Ishikawa (cell line): ENCODE measurements around the gene MLLT6.

Experiments used
- CEBPB ChIP-seq: IDR thresholded peaks from 2 replicates; pipeline ENCODE4 v1.6.1; 2012
- CREB1 ChIP-seq: IDR thresholded peaks from 2 replicates; pipeline ENCODE4 v1.6.1; 2012; ENCODE audit warnings: low read depth
- EGR1 ChIP-seq: IDR thresholded peaks from 2 replicates; pipeline ENCODE4 v1.6.1; 2012
- EP300 ChIP-seq: IDR thresholded peaks from 2 replicates; pipeline ENCODE4 v1.6.1; 2012; ENCODE audit warnings: borderline replicate concordance
- FOXM1 ChIP-seq: IDR thresholded peaks from 2 replicates; pipeline ENCODE4 v1.6.1; 2012; ENCODE audit warnings: low read depth, borderline replicate concordance
- NFIC ChIP-seq: IDR thresholded peaks from 2 replicates; pipeline ENCODE4 v1.6.1; 2012
- RAD21 ChIP-seq: IDR thresholded peaks from 2 replicates; pipeline ENCODE4 v1.6.1; 2012; ENCODE audit warnings: low read depth
- TAF1 ChIP-seq: IDR thresholded peaks from 2 replicates; pipeline ENCODE4 v1.6.1; 2012; ENCODE audit warnings: low read depth, mild to moderate bottlenecking
- TCF12 ChIP-seq: IDR thresholded peaks from 2 replicates; pipeline ENCODE4 v1.6.1; 2012; ENCODE audit warnings: low read depth
- TEAD4 ChIP-seq: IDR thresholded peaks from 2 replicates; pipeline ENCODE4 v1.6.1; 2012
- ZBTB7A ChIP-seq: IDR thresholded peaks from 2 replicates; pipeline ENCODE4 v1.6.1; 2012; ENCODE audit warnings: low read depth
- TF ChIP-seq, protein P1 (sequence below): IDR thresholded peaks from 2 replicates; pipeline ENCODE4 v1.6.1; 2012; ENCODE audit warnings: low read depth, mild to moderate bottlenecking
- TF ChIP-seq, protein P2 (sequence below): IDR thresholded peaks from 2 replicates; pipeline ENCODE4 v1.6.1; 2012
- TF ChIP-seq, protein P3 (sequence below): IDR thresholded peaks from 2 replicates; pipeline ENCODE4 v1.6.1; 2012

Gene MLLT6

DNA sequence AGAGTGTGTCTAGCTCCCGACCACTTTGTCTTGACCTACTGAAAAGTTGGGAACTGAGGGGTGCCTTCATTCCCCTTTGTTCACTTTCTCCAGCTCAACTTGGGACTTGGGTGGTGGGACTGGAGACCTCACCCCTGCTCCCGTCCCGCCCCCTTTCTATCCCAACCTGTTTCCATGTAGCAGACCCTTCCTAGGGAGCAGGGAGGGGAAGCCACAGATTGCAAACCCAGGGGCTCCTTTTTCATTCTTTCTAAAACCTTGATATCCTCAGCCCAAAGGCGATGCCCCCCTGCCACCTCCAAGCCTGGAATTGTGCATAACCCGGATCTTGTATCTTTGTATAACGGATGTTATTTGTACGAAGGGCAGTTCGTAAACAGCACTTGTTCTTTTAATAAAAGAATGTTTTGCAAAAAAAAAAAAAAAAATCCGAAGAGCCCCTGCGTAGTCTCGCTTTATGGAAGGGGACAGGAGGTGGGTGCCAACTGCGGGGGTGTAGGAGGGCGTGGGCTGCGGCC lies 24.4 kb downstream of the MLLT6 start:
- no peak for TF ChIP-seq EP300
- peak; percentile 66 for TF ChIP-seq EGR1

DNA sequence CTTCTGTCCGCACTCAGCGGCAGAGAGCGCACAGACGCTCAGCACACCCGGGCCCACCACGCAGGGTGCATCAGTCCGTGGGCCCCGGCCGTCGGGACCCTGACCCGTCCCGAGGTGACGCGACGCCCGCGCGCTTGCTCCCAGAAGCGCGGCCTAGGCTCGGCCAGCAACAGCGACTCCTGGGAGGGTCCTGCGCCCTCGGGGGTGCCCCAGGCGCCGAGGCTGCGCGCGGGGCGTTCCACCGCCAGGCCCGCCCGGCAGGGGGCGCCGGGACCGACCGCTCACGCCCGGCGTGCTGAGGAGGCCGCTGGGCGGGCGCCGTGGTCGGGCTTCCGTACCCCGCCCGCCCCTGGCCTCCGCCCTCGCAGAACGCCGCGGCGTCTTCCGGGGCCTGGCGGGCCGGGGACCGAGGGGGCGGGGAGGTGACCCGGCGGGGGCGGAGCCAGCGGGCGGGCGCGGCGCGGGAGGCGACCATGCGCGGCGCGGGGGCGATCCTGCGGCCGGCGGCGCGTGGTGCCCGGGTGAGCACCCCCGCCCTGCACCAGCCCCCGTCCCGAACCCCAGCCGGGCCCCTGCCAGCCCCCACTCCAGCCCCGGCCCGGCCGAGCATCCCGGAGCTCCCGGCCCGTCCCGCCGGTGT lies 24.9 kb downstream of the MLLT6 start, which contains the start of gene CISD3:
Gene CISD3, plus strand, starts transcription at position 456 of the 640 bp plus-strand sequence. Its CDS starts 18 bp downstream, at position 474.
- TF ChIP-seq, protein P1, sequence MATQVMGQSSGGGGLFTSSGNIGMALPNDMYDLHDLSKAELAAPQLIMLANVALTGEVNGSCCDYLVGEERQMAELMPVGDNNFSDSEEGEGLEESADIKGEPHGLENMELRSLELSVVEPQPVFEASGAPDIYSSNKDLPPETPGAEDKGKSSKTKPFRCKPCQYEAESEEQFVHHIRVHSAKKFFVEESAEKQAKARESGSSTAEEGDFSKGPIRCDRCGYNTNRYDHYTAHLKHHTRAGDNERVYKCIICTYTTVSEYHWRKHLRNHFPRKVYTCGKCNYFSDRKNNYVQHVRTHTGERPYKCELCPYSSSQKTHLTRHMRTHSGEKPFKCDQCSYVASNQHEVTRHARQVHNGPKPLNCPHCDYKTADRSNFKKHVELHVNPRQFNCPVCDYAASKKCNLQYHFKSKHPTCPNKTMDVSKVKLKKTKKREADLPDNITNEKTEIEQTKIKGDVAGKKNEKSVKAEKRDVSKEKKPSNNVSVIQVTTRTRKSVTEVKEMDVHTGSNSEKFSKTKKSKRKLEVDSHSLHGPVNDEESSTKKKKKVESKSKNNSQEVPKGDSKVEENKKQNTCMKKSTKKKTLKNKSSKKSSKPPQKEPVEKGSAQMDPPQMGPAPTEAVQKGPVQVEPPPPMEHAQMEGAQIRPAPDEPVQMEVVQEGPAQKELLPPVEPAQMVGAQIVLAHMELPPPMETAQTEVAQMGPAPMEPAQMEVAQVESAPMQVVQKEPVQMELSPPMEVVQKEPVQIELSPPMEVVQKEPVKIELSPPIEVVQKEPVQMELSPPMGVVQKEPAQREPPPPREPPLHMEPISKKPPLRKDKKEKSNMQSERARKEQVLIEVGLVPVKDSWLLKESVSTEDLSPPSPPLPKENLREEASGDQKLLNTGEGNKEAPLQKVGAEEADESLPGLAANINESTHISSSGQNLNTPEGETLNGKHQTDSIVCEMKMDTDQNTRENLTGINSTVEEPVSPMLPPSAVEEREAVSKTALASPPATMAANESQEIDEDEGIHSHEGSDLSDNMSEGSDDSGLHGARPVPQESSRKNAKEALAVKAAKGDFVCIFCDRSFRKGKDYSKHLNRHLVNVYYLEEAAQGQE = no peak
- TF ChIP-seq ZBTB7A (peak; percentile 60; the same call in 1 of the 2 replicates), EGR1 (peak; percentile 3), RAD21 (peak; percentile 26; the same call in 1 of the 2 replicates), TAF1 (peak; percentile 31; the same call in 1 of the 2 replicates), TEAD4 (no peak)
- TF ChIP-seq, protein P2, sequence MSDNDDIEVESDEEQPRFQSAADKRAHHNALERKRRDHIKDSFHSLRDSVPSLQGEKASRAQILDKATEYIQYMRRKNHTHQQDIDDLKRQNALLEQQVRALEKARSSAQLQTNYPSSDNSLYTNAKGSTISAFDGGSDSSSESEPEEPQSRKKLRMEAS = no peak

DNA sequence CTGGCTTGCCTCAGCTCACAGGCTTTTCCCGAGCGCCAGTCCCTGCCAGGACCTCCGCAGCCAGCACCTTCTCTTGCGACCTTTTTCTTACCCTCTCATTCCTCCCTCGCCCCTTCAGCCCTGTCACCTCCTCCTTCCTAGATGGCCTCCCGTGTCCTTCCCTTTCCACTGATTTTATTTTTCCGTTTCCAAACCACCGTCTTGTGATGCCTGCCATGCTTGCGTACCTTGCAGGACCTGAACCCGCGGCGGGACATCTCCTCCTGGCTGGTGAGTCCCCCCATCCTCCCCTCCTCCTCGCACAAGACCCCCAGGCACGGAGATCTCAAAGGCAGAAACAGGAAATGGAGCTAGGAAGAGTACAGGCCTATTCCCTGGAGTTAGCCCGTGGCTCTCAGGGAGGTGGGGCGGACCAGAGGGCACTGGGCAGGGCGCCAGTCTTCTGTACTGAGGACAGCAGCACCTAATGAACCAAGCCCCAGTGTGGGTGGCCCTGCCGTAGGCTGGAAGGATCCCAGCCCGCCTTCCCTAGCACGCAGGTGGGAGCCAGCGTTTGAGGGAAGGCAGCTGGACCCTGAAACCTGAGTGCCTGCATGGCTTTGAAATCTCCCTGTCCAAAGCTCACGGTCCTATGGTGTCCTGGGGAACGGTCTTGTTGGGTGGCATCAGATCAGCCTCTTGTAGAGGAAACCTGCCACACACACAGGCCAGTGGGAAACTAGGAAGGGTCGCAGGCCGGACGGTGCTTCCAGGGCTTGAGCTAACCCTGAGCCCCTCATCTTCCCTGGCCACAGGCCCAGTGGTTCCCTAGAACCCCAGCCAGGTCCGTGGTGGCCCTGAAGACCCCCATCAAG lies 25.7 kb downstream of the MLLT6 start:
- TF ChIP-seq RAD21 = no peak
- TF ChIP-seq, protein P2 = 0 out of 2 replicates have a peak, but pooled peaks have one; percentile 16
- TF ChIP-seq NFIC = peak; percentile 52; the same call in 1 of the 2 replicates

DNA sequence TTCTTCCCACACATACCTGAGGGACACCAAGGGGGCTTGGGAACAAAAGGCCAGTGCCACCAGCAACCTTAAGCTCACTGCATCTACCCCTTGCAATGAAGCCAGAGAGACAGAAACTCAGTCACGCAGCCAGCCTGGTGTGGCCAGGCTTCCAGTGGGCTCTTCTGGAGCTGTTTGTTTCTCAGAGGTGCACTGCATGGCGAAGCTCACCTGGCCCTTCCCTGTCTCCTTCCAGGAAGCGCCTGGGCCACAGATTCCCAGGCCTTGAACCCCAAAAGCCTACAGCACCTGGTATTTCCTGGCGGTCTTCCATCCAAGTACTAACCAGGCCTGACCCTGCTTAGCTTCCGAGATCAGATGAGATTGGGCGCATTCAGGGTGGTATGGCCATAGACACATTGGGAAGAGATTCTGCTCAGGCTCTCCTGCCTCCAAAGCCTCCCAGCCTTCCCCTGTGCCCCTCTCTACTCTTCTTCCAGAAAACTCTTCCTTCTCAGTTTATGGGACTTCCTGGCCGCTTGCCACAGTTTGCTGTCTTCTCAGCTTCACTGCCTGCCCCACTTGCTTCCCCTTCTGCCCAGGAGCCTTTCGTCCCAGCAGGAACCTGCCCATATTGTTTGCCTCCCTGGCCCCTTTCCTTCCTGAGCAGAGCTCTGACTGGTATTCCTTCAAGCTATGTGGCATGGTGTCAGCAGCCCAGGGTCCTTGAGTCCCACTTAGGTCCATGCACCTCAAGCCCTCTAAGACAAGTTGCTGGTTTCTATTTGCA lies 26.6 kb downstream of the MLLT6 start:
- TF ChIP-seq, protein P2 = no peak
- no peak for TF ChIP-seq EGR1
- TF ChIP-seq CREB1 = no peak
- TF ChIP-seq FOXM1 = no peak
- no peak for TF ChIP-seq NFIC
- no peak for TF ChIP-seq TAF1
- TF ChIP-seq CEBPB = no peak
- TF ChIP-seq, protein P3, sequence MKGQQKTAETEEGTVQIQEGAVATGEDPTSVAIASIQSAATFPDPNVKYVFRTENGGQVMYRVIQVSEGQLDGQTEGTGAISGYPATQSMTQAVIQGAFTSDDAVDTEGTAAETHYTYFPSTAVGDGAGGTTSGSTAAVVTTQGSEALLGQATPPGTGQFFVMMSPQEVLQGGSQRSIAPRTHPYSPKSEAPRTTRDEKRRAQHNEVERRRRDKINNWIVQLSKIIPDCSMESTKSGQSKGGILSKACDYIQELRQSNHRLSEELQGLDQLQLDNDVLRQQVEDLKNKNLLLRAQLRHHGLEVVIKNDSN = no peak
- TF ChIP-seq TCF12 = no peak
- TF ChIP-seq, protein P1 = no peak

DNA sequence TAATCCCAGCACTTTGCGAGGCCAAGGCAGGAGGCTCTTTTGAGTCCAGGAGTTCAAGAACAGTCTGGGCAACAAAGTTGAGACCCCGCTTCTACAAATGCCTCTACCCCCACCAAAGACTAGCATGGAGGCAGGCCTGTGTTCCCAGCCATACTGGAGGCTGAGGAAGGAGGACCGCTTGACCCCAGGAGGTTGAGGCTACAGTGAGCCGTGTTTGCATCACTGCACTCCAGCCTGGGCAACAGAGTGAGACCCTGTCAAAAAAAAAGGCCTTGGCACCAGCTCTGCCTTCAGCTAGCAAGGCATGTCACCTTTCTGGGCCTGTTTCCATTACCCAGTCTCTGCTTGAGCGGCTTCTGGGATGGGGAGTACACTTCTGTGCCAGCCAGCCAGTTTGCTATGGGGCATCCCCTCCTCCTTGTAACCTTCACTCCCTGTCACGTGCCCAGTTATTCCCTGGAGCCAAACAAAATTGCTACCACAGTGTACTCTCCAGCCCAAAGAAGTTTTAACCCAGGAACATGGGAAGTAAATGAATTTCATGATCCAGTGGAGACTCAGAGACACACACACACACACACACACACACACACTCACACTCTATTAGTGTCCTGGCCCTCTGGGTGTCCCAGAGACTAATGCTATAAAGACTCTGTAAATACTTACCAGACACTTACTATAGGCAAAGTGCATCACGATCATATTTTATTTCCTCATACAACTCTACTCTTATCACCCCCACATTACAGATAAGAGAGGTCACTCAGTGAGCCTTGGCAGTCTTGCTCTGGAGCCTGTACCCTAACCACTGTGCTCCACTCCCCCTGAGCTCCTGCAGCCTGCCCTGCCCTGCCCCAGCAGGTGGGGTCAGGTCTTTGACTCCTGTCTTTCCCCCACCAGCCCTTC lies 27.6 kb downstream of the MLLT6 start:
- TF ChIP-seq EGR1 = no peak
- TF ChIP-seq, protein P3 = peak; percentile 57
